ENCODE measurements around the gene CRACDL. TPM values are rescaled to one million over a fixed set of nuclear protein-coding genes. Genes with fewer than 3 reads are reported as not detected.

CRACDL gene
- total RNA-seq, 3 donors from 2014 or later (not counting 1 experiment from before 2014, with no cell fraction given): 0.09 to 0.40 (median 0.11) TPM

- WGBS (ENCODE audit: insufficient coverage): 51% methylated on average over 2 of the region's 2 CpGs
- peak overlapping the region; percentile 68 for H3K4me3 Mint-ChIP-seq
Measured at GRCh38 chr2:98824256-98825019, 111.6 kb downstream of the CRACDL start.

GRCh38 chr2:98823196-98824170 lies 112.5 kb downstream of the CRACDL start:
- no peak for ATAC-seq
- Mint-ChIP-seq H3K4me3 (peak overlapping the region; percentile 88), H3K9me3 (no peaks in the 10 kb centered on the region), H3K36me3 (no peaks in the 10 kb centered on the region), H3K27me3 (ENCODE audit: low read depth in 2 of 2) (no peaks in the 10 kb centered on the region), H3K27ac (peak overlapping the region; percentile 26 to 73), H3K4me1 (peaks cover 20 to 22% of the 10 kb centered on the region in 2 donors)
- no peaks in the 10 kb centered on the region for H3K9me3 ChIP-seq (ENCODE audit: control insufficient read depth, insufficient read depth, low read length)
- no peak overlapping the region for H3K27ac ChIP-seq (ENCODE audit: low read length)
- 63% methylated on average over 39 of the region's 40 CpGs for WGBS (ENCODE audit: insufficient coverage)
- no peak for TF ChIP-seq CTCF (IDR thresholded peaks at IDR 0.05)
- no peak for DNase-seq
- intact Hi-C loops (cut with micrococcal nuclease): loop anchor here (10.0 kb wide), 1 partner anchor 89 kb away; the partner anchor contains the start of gene MGAT4A
- peaks cover 17% of the 10 kb centered on the region for H3K4me1 ChIP-seq (ENCODE audit: control insufficient read depth, insufficient read depth, low read length)
- no peaks in the 10 kb centered on the region for H3K27me3 ChIP-seq (ENCODE audit: control insufficient read depth, insufficient read depth, low read length)
- H3K4me3 ChIP-seq (ENCODE audit: low read length): no peak overlapping the region
- no peaks in the 10 kb centered on the region for H3K36me3 ChIP-seq (ENCODE audit: control insufficient read depth, insufficient read depth, low read length)

More at GRCh38 chr2:98824256-98825019, 111.6 kb downstream of the CRACDL start:
- DNase-seq (no peak), ATAC-seq (no peak)
- Histone ChIP-seq H3K4me1 (ENCODE audit: control insufficient read depth, insufficient read depth, low read length) (peaks cover 27% of the 10 kb centered on the region), H3K4me3 (ENCODE audit: low read length) (no peak overlapping the region), H3K27me3 (ENCODE audit: control insufficient read depth, insufficient read depth, low read length) (no peaks in the 10 kb centered on the region), H3K36me3 (ENCODE audit: control insufficient read depth, insufficient read depth, low read length) (no peaks in the 10 kb centered on the region), H3K27ac (ENCODE audit: low read length) (no peak overlapping the region), H3K9me3 (ENCODE audit: control insufficient read depth, insufficient read depth, low read length) (no peaks in the 10 kb centered on the region)
- H3K36me3 Mint-ChIP-seq: no peaks in the 10 kb centered on the region
- intact Hi-C loops (cut with micrococcal nuclease): loop anchor here (10.0 kb wide), 1 partner anchor 90 kb away; the partner anchor contains the start of gene MGAT4A
- peaks cover 30 to 31% of the 10 kb centered on the region in 2 donors for H3K4me1 Mint-ChIP-seq
- peak overlapping the region; percentile 15 to 26 for H3K27ac Mint-ChIP-seq
- H3K9me3 Mint-ChIP-seq: no peaks in the 10 kb centered on the region
- no peaks in the 10 kb centered on the region for H3K27me3 Mint-ChIP-seq (ENCODE audit: low read depth in 2 of 2)
- TF ChIP-seq CTCF (IDR thresholded peaks at IDR 0.05): no peak

- no peaks in the 10 kb centered on the region for H3K9me3 Mint-ChIP-seq
- intact Hi-C loops (cut with micrococcal nuclease): loop anchor here (10.0 kb wide), 1 partner anchor 88 kb away; the partner anchor contains the start of gene MGAT4A
- H3K4me1 Mint-ChIP-seq: peaks cover 12 to 14% of the 10 kb centered on the region in 2 donors
- peaks cover 8% of the 10 kb centered on the region for H3K4me1 ChIP-seq (ENCODE audit: control insufficient read depth, insufficient read depth, low read length)
- no peaks in the 10 kb centered on the region for H3K27me3 ChIP-seq (ENCODE audit: control insufficient read depth, insufficient read depth, low read length)
- peak; percentile 53 for TF ChIP-seq CTCF (IDR thresholded peaks at IDR 0.05)
- H3K27me3 Mint-ChIP-seq (ENCODE audit: low read depth in 2 of 2): no peaks in the 10 kb centered on the region
- DNase-seq (peak; percentile 64 to 83), ATAC-seq (peak; percentile 89 to 92 (median 92))
- peak overlapping the region; percentile 85 for H3K4me3 Mint-ChIP-seq
- H3K36me3 Mint-ChIP-seq: no peaks in the 10 kb centered on the region
- no peaks in the 10 kb centered on the region for H3K36me3 ChIP-seq (ENCODE audit: control insufficient read depth, insufficient read depth, low read length)
- H3K27ac ChIP-seq (ENCODE audit: low read length): peak overlapping the region; percentile 26
- H3K4me3 ChIP-seq (ENCODE audit: low read length): peak overlapping the region; percentile 51
- 16% methylated on average over 117 of the region's 117 CpGs for WGBS (ENCODE audit: insufficient coverage)
- H3K27ac Mint-ChIP-seq: peak overlapping the region in 1 of 2 donors; percentile 73
- H3K9me3 ChIP-seq (ENCODE audit: control insufficient read depth, insufficient read depth, low read length): no peaks in the 10 kb centered on the region
Measured at GRCh38 chr2:98822301-98823164, 113.5 kb downstream of the CRACDL start.

All from natural killer cell (primary cell).